ENCODE measurements around the gene BCAN. TPM values are rescaled to one million over a fixed set of nuclear protein-coding genes. Genes with fewer than 3 reads are reported as not detected.
A peak's percentile ranks its signal among the peaks of the same experiment; 100 is the strongest.

Gene BCAN
- total RNA-seq, 1 donor: not detected

- peak; percentile 66 for DNase-seq (ENCODE audit: low read depth)
- H3K4me3 ChIP-seq (ENCODE audit: low read depth, low read length): peak within 1 kb of the TSS; percentile 79
- no peak for TF ChIP-seq CTCF (IDR thresholded peaks at IDR 0.05; ENCODE audit: insufficient read depth, low read length)
Measured at GRCh38 chr1:156705321-156705917, 63.5 kb downstream of the BCAN start, which contains the start of gene CRABP2. Gene CRABP2, minus strand, starts transcription at chr1:156705583. Its CDS starts 137 bp downstream, at chr1:156705446.

GRCh38 chr1:156705918-156706656, 64.2 kb downstream of the BCAN start:
- peak; percentile 78 for TF ChIP-seq CTCF (IDR thresholded peaks at IDR 0.05; ENCODE audit: insufficient read depth, low read length)
- DNase-seq (ENCODE audit: low read depth): peak; percentile 73

GRCh38 chr1:156706657-156707416, 64.9 kb downstream of the BCAN start:
- peak; percentile 85 for DNase-seq (ENCODE audit: low read depth)
- peak overlapping the region; percentile 79 for H3K4me3 ChIP-seq (ENCODE audit: low read depth, low read length)
- TF ChIP-seq CTCF (IDR thresholded peaks at IDR 0.05; ENCODE audit: insufficient read depth, low read length): no peak

More at GRCh38 chr1:156705918-156706656, 64.2 kb downstream of the BCAN start:
- peak overlapping the region; percentile 79 for H3K4me3 ChIP-seq (ENCODE audit: low read depth, low read length)

GRCh38 chr1:156707417-156708217, 65.7 kb downstream of the BCAN start:
- TF ChIP-seq CTCF (IDR thresholded peaks at IDR 0.05; ENCODE audit: insufficient read depth, low read length): no peak
- H3K4me3 ChIP-seq (ENCODE audit: low read depth, low read length): peak overlapping the region; percentile 17
- DNase-seq (ENCODE audit: low read depth): peak; percentile 77

- TF ChIP-seq CTCF (IDR thresholded peaks at IDR 0.05; ENCODE audit: insufficient read depth, low read length): no peak
- H3K4me3 ChIP-seq (ENCODE audit: low read depth, low read length): no peak overlapping the region
- no peak for DNase-seq (ENCODE audit: low read depth)
Measured at GRCh38 chr1:156708218-156708661, 66.3 kb downstream of the BCAN start.

- TF ChIP-seq CTCF (IDR thresholded peaks at IDR 0.05; ENCODE audit: insufficient read depth, low read length): no peak
- no peak overlapping the region for H3K4me3 ChIP-seq (ENCODE audit: low read depth, low read length)
- no peak for DNase-seq (ENCODE audit: low read depth)
Measured at GRCh38 chr1:156709031-156709430, 67.1 kb downstream of the BCAN start.
